Measurements from ENCODE around the gene LNX1.

- no peak for TF ChIP-seq POLR2A (IDR thresholded peaks at IDR 0.05)
- no peak for TF ChIP-seq CTCF (IDR thresholded peaks at IDR 0.05)
These were observed 11.5 kb downstream of the LNX1 start for GRCh38 chr4:53579826-53580225.

All from suprapubic skin (tissue), 3 donors.